Central memory CD4-positive, alpha-beta T cell (primary cell): ENCODE data around the gene SLC24A3.

Experiments used
- DNase-seq: peaks from one replicate; pipeline ENCODE4 v3.0.0; 2022

Gene SLC24A3

DNA sequence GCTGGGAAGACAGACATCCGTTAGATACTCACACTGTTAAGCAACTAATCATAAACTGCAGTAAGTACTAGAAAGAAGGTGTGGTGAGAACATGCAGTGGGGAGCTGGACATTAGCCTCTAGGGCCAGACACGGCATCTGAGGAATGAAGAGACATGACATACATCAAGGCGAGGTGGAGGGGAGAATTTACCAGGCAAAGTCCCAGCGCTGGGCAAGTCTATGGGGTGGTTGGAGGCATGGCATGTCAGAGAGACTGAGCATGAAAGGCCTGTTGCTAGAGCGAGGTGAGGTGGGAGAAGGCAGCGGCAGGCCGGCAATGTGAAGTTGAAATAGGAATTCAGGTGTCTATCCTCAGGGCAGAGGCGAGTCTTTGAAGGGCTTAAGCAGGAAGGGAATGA lies 31.8 kb downstream of the SLC24A3 start:
- DNase-seq = no peak

DNA sequence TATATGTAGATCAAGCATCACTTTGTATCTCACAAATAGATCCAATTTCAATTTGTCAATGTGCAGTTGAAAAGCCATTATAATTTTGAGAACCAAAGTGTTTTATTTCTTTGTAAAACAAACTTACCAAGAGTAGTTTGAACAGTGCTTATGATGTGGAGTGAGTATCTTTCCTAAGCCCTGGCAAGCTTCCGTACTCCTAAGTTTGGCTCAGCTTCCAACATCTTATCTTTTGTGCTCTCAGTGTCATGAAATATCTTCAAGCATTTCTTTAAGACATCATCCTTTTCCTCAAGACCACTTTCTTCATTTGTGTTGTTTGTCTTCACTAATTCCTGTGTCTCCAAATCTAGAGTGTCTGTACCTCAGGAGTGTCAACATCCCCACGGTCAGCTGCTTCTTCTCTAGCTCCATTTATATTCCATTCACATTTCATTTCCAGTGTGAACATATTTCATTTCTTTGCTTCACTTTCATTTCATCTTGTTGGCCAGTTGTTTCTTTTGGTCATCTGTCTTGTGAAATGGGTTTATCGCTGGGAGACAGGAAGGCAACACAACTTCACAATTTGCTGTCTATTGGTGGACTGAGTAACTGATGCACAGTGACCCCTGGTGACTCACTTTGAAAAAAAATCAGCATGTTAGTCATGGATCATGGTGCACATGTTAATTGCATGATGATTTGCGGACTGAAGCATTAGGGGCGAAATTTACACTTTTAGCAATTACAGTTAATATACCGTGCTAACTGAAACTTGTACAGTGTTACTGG lies 36.9 kb downstream of the SLC24A3 start:
- no peak for DNase-seq

DNA sequence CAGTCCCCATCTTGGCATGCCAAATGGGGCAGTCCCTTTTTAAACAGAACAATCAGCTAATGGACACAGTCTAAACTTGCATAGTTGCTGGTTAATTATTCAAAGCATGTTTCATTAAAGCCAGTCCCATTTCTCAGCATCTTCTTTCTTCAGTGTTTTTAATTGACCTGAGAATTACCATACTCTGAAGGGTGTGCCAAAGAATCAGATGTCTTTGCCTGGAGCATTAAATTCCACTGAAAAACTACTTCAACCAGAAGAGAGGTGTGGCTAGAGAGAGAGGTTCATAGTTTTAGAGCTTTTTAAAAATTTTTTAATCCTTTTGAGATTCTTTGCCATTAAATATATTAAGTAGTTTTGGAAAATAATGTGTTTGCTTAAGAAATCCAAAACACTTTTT lies 37.9 kb downstream of the SLC24A3 start:
- no peak for DNase-seq

DNA sequence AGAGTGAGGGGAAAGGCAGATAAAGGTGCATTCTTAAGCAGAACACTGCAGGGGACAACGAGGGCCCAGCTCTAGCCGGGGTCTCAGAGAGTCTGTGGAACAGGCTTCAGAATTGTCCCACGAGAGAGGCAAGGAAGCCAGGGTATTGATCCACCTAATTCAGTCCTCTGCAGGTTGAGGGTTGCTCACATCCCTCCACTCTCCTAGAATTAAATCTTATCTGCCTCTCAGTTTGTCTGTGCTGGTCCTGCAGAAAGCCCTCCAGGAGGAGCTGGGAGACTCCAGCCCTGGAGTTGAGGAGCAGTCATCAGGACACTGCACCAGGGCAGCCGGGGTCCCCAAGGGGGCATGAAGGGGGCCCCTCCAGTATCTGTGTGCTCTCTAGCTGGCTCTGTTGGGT lies 39.1 kb downstream of the SLC24A3 start:
- no peak for DNase-seq

DNA sequence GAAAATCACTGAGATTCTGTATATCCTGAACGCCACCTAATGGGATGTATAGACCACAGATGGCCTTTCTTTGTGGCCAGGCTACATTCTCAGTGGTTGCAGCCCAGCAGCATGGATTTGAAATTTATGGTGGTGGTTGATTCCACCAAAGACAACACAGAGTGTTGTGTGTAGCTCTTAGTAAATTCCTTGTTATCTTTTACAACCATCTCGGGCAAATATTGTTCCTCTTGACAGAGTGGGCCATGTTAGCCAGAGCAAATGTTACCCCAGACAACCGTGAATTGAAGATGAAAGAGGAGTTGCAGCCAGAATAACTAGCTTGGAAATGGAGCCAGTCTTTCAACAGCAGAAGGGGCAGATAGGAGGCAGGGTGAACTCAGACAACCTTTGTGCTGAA lies 39.5 kb downstream of the SLC24A3 start:
- DNase-seq = no peak

DNA sequence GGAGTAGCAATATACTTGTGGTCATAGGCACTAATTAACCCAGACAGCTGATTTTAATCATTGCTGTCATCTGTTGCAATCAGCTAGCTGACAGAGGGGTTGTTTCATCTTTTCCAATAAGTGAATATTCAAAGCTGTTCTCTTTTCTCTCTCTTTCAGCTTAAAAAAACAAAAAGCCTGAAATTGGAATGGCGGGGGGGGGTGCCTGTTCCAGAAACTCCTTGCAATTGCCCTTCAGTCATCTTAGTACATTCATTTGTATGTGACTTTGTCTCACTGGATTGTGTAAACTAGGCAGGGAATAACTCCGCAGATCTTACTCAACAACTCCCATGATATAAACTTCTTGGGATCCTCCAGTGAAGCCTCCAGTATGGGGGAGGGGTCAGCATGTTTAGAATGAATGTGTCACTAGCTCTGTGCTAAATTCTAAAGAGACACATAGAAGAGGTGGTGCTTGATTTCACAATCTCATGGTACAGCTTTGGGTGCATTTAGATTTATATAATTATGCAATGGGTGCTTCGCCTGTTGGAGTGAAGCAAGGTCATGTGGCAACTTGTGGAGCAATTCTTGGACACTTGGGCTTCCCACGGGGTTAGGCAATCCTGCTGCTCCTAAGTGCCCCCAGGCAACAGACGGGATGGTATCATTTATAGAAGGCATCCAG lies 40.1 kb downstream of the SLC24A3 start:
- DNase-seq = no peak

DNA sequence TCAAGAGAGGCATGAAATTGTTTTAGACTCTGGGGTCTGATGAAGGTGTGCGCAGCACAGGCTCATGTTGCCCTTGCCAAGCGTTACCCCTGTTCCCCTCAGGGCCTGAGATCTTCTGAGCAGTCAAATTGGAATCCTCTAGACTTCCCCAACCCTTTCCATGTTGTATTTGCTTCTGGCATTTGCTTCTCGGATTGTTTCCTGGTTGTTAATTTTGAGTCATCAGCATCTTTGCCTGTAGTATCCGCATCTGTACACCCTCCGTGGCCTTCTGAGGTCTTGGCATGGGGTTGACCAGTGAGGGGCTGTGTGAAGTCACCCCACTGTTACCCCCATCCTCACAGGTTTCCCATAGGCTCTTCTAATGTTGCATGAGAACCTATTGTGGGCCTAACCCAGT lies 40.9 kb downstream of the SLC24A3 start:
- no peak for DNase-seq

DNA sequence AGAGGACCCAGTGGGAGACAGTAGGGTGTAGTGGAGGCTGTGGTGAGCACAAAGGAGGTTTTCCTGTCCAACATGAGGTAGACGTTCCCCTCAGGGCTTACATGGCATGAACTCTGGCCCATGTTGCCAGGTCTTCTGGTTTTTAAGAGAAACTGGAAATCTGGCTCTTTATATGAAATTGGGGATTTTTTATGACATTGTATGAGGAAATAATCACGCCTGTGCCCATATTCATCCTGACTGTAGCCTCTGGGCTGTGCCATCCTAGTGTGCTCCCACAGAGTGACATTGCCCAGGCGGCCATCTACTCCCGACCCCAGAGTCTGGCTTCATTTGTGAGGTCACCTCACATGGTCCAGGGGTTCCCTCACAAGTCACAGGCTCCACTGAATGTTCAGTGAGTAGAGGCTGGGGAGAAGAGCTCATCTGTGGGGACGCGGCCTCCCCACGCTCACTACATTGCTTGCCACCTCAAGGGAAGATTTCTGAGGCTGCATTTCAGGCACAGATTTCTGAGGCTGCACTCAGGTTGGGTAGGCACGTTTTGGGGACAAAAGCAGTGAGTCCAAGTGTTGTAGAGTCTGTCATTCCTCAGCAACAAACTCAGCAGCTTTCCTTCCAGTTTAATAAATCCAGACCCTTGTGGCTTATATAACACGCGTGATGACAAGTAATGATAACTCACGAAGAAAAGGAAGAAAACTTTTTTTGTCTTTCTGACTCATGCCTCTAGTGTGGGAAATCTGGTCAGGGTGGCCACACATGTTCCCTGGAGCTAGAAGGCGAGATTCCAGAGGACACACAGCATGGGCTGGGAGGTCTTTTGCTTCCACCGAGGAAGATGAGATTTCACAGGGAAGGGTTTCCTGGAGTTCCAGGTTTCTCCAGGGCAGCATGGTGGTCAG lies 41.7 kb downstream of the SLC24A3 start:
- DNase-seq = no peak

DNA sequence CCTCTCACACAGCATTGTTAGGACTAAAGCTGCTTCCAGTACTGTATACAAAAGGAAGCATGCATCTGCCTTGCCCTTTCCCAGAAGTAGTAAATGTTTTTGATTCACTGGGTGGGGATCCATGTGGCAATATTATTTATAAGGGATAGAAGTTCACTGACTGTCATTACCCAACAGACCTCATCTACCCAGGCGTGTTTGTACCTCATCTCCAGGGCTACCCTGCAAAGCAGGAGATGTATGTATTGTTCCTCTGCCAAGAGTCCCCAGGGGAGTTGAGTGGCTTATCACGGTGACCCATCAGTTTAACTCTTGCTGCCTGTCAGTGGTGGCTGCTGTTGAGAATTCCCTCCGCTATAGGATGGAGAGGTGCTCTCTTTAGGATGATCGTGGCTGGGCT lies 42.5 kb downstream of the SLC24A3 start:
- DNase-seq = no peak

DNA sequence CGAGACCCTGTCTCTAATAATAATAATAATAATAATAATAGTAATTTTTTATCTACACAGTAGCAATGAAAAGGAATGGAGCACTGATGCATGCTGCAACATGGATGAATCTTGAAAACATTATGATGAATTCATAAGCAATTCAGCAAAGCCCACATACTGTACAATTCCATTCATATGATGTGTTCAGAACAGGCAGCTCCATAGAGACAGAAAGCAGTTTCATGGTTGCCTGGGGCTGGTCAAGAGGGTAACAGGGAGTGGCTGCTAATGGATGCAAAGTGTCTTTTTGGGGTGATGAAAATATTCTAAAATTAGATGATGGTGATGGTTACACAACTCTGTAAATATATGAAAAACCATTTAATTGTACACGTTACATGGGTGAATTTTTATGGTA lies 43.6 kb downstream of the SLC24A3 start:
- DNase-seq = no peak

DNA sequence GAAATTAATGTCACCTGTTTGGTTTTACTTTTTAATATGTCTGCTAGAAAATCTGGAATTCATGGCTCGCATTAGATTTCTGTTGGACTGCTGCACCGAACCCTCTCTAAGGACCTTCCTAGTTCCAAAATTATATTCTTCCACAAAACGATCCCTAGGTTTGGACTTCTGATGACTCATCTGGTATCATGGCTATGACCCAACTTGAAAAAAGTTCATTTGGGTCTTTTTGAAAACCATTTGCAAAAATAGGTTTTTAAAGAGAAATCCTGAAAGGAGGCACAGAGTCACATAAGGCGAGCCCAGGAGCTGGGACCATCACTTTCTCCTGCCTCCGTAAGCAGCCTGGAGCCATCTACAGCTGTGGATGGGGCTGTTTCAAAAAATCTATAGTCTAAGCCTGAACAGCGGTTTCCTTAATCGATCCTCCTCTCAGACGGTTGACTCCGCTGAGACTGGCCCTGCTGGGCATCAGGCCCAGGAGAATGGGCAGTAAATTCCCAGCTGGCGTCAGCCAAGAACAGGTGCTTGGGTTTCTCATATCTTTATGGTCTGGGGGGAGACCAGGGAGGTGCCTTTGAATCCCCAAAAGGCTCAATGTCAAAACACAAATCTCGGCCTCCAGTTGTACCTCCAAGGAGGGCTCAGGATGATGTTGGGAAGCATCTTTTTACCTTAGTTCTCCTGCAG lies 44.6 kb downstream of the SLC24A3 start:
- no peak for DNase-seq

DNA sequence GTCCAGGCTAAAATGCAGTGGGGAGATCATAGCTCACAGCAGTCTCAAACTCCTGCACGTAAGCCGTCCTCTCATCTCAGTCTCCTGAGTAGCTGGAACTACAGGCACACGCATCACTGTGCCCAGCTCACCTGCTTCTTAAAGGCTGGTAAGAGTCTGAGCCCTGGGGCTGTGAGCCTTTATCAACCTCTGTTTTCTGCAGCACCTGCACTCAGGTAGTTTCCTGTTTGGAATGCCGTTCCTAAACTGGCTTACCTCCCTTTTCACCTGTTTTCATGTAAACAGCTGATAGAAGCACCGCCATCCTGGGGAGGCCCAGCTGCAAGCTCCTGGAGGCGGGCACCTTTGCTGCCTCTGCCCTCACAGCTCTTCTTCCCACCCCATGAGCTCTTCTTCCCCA lies 45.4 kb downstream of the SLC24A3 start:
- no peak for DNase-seq

DNA sequence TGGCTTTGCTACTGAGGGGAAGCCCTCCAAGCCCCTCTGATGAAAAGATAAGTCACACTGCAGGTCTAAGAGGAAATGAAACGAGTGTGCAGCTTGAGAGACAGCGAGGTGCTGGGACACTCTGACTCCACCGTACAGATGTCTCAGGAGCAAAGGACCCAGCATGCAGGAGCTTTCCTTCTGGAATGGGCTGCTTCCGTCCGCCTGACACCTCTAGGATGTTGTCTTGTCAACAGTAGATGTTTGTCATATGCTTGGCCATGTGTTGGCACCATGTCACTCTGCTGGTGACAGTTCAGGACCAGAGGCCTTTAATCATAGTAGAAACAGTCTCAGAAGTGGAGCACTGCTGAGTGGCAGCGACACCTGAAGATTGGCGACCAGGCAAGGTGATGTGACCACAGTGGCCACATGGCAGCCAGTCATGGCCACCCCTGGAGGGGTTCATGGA lies 46.7 kb downstream of the SLC24A3 start:
- no peak for DNase-seq

DNA sequence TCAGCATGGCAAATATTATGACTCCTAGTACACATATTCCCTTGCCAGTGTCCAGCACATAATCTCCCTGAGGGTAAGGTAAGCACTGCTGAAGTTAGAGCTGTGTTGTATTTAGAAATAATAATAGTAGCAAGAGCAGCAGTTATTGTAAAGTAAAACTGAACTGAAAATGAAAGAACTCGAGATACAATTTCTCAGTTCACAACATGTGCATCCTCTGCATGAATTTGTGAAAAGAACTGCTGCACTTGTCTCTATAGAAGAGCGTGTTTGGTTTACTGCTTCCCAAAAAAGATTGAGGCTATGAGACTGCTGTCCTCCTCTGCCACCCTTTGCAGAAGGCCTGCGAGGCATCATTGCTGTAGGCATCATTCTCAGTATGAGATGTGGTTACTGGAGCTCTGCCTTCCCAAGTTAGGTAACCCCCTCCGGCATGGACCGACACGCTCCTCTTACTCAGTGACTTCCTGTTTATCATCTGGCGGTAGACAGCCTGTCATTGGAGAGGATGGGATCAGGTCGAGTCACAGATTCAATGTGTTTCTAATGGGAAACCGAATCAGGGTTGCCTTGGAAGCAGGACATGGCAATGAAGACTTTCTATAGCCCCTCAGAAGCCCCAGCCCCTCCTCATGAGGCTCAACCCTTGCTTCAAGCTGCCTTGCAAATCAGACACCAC lies 48.1 kb downstream of the SLC24A3 start:
- DNase-seq = no peak

DNA sequence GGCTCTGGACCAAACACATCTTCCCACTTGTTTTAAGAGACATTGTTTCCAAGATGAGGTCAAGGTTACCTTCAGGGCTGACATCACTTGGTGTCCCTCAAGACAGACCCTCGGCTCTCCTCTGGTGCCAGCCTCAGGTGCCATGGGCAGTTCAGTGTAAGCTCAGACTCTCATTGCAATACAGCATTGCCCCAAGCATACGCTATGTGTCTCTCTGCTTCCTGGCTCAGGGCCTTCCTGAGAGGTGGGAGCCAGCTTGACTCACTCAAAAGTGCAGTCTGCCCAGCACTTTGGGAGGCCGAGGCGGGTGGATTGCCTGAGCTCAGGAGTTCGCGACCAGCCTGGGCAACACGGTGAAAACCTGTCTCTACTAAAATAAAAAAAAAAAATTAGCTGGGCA lies 51.7 kb downstream of the SLC24A3 start:
- DNase-seq = no peak

DNA sequence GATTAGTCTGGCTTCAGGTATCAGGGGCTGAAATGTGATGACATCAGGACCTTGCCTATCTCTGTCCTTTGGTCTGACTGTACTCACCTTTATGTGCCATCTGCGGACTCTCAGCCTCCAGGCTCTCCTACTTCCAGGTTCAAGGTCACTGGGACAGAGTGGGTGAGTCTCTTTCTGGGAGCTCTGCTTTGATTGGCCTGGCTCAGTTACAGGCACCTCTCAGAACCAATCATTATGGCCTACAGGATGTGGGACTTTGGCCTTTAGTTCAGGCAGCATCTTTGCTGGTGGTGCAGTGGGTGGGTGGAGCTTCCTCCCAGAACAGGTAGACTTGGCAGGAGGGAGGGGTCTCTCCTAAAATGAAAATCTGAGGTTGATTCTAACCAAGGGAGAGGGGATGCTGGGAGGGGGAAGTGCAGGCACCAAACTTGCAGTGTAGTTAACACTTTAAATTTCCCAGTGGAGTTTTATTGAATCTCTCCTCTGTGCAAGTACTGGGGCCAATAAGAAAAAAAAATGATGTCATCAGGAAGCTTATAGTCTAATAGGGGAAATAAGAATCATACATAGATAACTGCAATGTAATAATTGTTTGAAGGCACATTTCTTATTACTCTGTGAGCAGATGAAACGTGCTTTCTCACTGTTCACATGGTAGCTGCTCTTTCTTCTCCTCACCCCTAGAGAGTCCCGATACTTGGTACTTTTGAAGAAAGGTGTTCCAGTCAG lies 53.4 kb downstream of the SLC24A3 start:
- no peak for DNase-seq

DNA sequence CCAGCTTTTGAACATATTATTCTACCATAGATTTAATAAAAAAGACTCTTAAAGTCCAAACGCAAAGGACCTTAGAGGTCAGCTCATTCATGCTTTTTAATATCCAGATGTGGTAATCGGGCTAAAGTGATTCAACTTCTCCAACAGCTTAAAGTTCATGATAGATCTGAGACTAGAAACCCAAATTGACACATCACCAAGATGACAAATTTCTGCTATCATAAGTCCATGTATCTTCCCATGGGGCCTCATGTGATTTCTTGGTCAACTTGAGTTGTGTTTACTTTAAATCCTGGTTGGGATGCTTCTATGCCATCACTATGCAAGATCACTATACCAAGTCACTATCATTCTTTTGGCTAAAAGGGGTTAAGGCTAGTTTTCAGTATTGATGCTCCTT lies 56.0 kb downstream of the SLC24A3 start:
- no peak for DNase-seq

DNA sequence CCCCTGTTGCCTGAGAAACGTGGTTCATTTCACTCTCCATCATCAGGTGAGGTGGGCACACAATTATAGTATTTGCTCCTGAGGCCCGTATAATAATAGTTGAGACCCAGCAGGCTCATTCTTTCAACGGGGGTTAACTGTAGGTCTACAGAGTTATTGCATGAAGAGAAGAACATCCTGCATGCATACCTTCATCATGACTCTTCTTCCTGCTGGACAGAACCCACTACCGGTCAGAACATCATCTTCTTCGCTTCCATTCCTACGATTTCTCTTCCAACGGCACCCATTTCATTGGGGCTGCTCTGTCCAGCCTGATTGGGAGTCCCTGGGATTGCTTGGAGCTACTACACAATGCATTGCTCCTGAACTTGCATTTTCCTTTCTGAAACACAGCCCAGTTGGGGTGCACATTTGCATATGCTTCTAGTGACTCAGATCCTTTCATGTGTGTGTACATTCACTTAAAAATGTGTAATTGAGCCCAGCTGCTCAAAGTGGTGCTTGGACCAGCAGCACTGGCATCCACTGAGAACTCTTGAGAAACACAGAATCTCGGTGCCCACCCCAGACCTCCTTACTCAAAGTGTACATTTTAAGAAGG lies 57.4 kb downstream of the SLC24A3 start:
- DNase-seq = no peak

DNA sequence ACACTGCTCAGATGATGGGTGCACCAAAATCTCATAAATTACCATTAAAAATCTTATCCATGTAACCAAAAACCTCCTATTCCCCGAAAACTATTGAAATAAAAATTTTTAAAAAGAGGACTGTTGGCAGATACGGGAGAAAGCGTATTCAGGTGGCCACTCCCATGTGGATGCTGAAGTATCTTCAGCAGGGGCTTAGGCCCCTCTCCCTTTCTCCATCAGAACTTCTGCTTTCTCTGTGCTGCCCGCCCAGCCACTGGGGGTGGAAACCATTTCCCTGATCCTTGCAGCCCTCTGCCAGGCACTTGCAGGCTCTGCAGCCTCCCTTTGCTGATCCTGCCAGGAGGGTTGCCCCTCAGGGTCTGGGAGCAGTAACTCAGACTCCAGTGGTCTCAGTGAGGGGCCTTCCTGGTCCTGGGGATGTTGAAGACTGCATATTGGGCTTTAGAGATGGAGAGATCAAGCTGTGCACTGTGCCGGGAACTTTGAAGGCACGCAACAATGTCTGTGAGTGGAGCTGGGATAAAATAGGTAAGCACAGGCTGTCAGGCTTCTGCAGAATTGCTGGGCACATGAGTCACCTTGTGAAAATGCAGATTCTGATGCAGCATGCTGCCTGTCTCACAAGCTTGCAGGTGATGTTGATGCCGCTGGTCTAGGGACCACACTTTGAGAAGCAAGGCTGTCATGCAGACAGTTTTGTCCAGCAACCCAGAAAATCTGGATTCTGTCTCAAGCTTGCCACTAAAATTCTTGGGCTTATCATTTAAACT lies 59.6 kb downstream of the SLC24A3 start:
- no peak for DNase-seq

DNA sequence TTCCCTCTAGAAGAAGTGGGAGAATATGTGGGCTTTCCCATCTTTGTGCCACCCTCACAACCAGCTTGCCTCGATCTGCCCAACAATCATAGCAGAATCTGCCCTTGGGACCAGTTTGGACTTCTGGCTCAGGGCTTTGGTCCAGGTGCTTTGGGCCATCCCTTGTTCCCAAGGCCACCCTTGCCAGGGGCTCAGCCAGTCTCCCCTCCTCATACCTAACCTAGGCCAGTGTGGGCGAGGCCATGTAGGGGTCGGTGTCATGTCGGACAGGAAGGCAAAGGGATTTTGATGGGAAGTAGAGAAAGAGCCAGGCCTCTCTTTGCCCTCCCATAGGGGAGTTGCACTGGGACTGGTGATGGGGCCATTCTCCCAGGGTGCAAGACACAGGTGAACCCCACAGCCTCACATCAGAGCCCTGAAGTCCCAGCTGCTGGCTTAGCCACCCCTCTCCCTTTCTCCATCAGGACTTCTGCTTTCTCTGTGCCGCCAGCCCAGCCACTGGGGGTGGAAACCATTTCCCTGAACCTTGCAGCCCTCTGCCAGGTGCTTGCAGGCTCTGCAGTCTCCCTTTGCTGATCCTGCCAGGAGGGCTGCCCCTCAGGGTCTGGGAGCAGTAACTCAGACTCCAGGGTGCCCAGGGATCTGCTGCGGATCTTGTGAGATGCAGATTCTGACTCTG lies 60.7 kb downstream of the SLC24A3 start:
- no peak for DNase-seq
